HFFc6 (cell line): ENCODE data around the gene TSEN54. TPM values are rescaled to one million over a fixed set of nuclear protein-coding genes. Genes with fewer than 3 reads are reported as not detected.
A peak's percentile ranks its signal among the peaks of the same experiment; 100 is the strongest.

Source experiments
- DNase-seq: peaks from one replicate; pipeline ENCODE4 v3.0.0-alpha.2; 2018
- H3K27ac Mint-ChIP-seq: 2 replicates; pipeline ENCODE4 v1.8.0; 2020; ENCODE audit warnings: mild to moderate bottlenecking, mixed read lengths
- H3K27me3 Mint-ChIP-seq: 2 replicates; pipeline ENCODE4 v1.8.0; 2021; ENCODE audit warnings: mild to moderate bottlenecking, moderate library complexity, mixed read lengths; ENCODE audit not compliant: insufficient read depth
- H3K36me3 Mint-ChIP-seq: 2 replicates; pipeline ENCODE4 v1.8.0; 2021; ENCODE audit warnings: low read depth, mixed read lengths
- H3K4me1 Mint-ChIP-seq: 2 replicates; pipeline ENCODE4 v1.8.0; 2020; ENCODE audit warnings: low read depth, mixed read lengths
- H3K4me3 Mint-ChIP-seq: 2 replicates; pipeline ENCODE4 v1.8.0; 2020; ENCODE audit warnings: mild to moderate bottlenecking, moderate library complexity, mixed read lengths
- H3K9me3 Mint-ChIP-seq: 2 replicates; pipeline ENCODE4 v1.8.0; 2020; ENCODE audit warnings: mild to moderate bottlenecking, mixed read lengths
- long read RNA-seq: library from polyadenylated mRNA; unstranded; transcript quantifications from one replicate; pipeline ENCODE4 v2.0.0, GENCODE V29; 2019
- total RNA-seq, 6 experiments: library from RNA; stranded (reverse); fragmentation: NEBNext Ultra II Directional; extraction: Animal tissue kit (Norgen Biotek cat#: 25700); gene quantifications; 2 replicates in 1 of 6; 3 replicates in 5 of 6; pipeline ENCODE4 v1.2.3, GENCODE V29; 2021
- TF ChIP-seq, protein P1 (sequence below): fragments of 200-600 bp; sonication (generic); IDR thresholded peaks from 2 replicates; pipeline ENCODE4 v1.5.0; 2021; ENCODE audit warnings: antibody characterized with exemption, mild to moderate bottlenecking

Gene TSEN54
- total RNA-seq = 10 to 100 TPM in 2 of 6 experiments, 1 to 10 TPM in 4; 8.7 to 11.1 (median 9.4) TPM
- long read RNA-seq, transcript TSEN54-201 (11 exons, 1,944 nt) = major isoform, 13 of 17 reads
- long read RNA-seq, partial matches to known transcripts = 2 of 17 reads
- long read RNA-seq, other reads (novel, unspliced or antisense) = 2 of 17 reads

DNA sequence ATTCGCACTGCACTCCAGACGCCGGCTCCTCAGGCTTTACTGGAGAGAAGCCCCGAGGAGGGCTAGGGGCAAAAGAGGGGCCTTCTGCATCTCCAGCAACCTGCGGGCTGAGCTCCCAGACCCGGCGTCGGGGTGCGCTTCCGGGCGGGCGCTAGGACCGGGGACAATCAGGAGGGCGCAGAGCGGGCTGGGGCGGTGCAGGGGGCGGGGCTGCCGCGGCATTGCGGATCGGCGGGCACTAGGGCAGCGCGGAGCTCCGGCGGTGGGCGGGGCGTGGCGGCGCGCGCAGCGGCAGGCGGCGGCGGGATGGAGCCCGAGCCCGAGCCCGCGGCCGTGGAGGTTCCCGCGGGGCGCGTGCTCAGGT, at the start of gene TSEN54:
TSEN54 (plus strand) TSS at position 274 of the 364 bp plus-strand sequence; CDS start at position 307, 33 bp downstream.
- DNase-seq = peak; percentile 84
- H3K4me3 Mint-ChIP-seq = peak within 1 kb of the TSS; percentile 88
- no peaks in the 10 kb centered on the region for H3K9me3 Mint-ChIP-seq
- peaks cover 13% of the 10 kb centered on the region for H3K36me3 Mint-ChIP-seq
- TF ChIP-seq, protein P1, sequence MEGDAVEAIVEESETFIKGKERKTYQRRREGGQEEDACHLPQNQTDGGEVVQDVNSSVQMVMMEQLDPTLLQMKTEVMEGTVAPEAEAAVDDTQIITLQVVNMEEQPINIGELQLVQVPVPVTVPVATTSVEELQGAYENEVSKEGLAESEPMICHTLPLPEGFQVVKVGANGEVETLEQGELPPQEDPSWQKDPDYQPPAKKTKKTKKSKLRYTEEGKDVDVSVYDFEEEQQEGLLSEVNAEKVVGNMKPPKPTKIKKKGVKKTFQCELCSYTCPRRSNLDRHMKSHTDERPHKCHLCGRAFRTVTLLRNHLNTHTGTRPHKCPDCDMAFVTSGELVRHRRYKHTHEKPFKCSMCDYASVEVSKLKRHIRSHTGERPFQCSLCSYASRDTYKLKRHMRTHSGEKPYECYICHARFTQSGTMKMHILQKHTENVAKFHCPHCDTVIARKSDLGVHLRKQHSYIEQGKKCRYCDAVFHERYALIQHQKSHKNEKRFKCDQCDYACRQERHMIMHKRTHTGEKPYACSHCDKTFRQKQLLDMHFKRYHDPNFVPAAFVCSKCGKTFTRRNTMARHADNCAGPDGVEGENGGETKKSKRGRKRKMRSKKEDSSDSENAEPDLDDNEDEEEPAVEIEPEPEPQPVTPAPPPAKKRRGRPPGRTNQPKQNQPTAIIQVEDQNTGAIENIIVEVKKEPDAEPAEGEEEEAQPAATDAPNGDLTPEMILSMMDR = no peak
- no peak within 1 kb of the TSS for H3K27ac Mint-ChIP-seq
- peaks cover 38% of the 10 kb centered on the region for H3K4me1 Mint-ChIP-seq
- peaks cover 1% of the 10 kb centered on the region; the same call in 1 of the 2 replicates for H3K27me3 Mint-ChIP-seq

DNA sequence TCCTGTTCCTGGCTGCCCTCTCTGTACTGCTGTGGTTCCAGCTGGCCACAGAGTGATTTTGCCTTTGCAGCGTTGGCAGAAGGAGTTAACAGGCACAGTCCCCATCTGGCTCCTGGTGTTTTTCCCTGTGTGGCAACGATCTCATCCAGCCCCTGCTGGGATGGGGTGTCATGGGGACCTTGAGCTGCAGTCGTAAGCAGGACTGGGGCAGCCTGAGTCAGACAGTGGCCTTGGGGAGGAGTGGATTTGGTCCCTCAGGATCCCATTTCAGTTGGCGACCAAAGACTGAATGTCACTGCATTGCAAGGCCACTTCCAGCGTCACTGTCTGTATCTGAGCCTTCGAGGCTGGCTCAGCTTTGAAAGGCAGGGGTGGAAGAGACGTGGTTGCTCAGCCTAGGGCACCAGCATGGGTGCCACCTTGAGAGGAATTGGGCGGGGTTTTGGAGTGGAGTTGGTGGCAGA, 48.0 kb upstream of the TSEN54 start:
- no peak for DNase-seq
- H3K4me1 Mint-ChIP-seq = no peaks in the 10 kb centered on the region

DNA sequence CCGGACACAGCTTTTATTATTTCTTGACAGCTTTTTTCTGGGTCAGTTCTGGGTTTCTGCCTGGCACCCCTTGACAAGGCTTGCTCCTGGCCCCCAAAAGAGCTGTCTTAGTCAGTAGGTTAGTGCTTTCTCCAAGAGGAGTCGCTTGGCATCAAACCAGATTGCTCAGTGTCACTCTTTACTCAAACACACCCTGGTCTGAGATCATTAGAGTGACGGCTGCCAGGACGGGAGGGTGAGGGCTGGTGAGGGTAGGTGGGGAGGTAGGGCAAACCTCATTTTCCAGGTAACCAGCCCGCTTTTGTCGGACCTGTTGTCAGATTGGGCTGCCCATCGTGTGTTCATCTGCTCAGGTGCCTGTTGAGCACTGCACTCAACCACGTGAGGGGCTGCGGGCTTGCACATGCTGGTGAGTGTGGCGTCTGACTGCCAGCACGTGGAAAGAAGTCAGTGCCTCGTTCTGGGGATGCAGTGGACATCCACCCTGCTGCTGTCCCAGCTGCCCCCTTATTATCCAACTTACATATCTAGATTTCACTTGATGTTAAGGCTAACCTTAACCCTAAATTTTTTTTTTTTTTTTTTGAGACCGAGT, 47.5 kb upstream of the TSEN54 start:
- Mint-ChIP-seq H3K9me3 (no peaks in the 10 kb centered on the region), H3K36me3 (0 out of 2 replicates have a peak, but pooled peaks cover 7% of the 10 kb centered on the region), H3K4me1 (no peaks in the 10 kb centered on the region), H3K27me3 (peaks cover 1% of the 10 kb centered on the region; the same call in 1 of the 2 replicates), H3K4me3 (no peak overlapping the region), H3K27ac (no peak overlapping the region)
- TF ChIP-seq, protein P1 = no peak
- no peak for DNase-seq

More for the DNA sequence above, 48.0 kb upstream of the TSEN54 start:
- TF ChIP-seq, protein P1 = no peak
- Mint-ChIP-seq H3K27ac (no peak overlapping the region; the same call in 1 of the 2 replicates), H3K36me3 (0 out of 2 replicates have a peak, but pooled peaks cover 7% of the 10 kb centered on the region), H3K4me3 (no peak overlapping the region), H3K9me3 (no peaks in the 10 kb centered on the region), H3K27me3 (peaks cover 1% of the 10 kb centered on the region; the same call in 1 of the 2 replicates)

- Mint-ChIP-seq H3K27me3 (no peaks in the 10 kb centered on the region), H3K4me1 (no peaks in the 10 kb centered on the region), H3K27ac (no peak overlapping the region), H3K9me3 (no peaks in the 10 kb centered on the region), H3K4me3 (no peak overlapping the region), H3K36me3 (0 out of 2 replicates have a peak, but pooled peaks cover 7% of the 10 kb centered on the region)
- TF ChIP-seq, protein P1 = no peak
- DNase-seq = no peak
Observed at GRCh38 chr17:75471207-75471606, 45.1 kb upstream of the TSEN54 start.

DNA sequence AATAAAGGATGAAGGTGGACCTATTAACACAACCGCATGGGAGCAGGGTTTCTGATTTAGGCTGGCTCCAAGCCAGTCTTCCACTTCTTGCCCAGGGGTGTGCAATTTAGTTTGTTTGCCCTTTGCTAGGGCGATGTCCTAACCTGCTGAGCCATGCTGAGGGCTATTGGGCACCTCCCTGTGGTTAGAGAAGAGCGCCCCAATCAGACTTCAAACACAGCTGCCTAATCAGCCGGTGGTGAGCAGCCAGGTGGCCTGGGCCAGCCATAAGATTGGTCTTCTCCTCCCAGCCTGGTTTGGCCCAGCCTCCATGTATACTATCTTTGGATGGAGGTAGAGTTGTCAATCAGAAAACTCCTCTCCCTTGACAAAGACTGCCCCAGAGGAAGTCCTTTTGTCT, 44.2 kb upstream of the TSEN54 start:
- no peak overlapping the region for H3K4me3 Mint-ChIP-seq
- no peaks in the 10 kb centered on the region for H3K27me3 Mint-ChIP-seq
- H3K27ac Mint-ChIP-seq = no peak overlapping the region
- 0 out of 2 replicates have a peak, but pooled peaks cover 7% of the 10 kb centered on the region for H3K36me3 Mint-ChIP-seq
- TF ChIP-seq, protein P1 = no peak
- no peaks in the 10 kb centered on the region for H3K4me1 Mint-ChIP-seq
- DNase-seq = no peak
- no peaks in the 10 kb centered on the region for H3K9me3 Mint-ChIP-seq
